Tibial nerve (tissue), 4 donors: Measurements from ENCODE around the gene DCBLD2.

Experiments used
- EP300 ChIP-seq, 2 donors: sonication (generic); formaldehyde crosslinking; IDR thresholded peaks; one replicate each; pipeline ENCODE4 v1.6.1; 2017; ENCODE audit warnings: antibody characterized with exemption in 2 of 2, mild to moderate bottlenecking in 1 of 2
- POLR2A ChIP-seq, 2 donors: fragments of 450-650 bp; IDR thresholded peaks; one replicate each; pipeline ENCODE4 v1.6.1; 2017; ENCODE audit warnings: antibody characterized with exemption in 2 of 2, mild to moderate bottlenecking in 2 of 2, moderate library complexity in 2 of 2
- TF ChIP-seq, protein P1 (sequence below), 5 experiments: fragments of 200-600 bp in 3 of 5; fragments of 450-650 bp in 2 of 5; sonication (generic) in 3 of 5; IDR thresholded peaks; one replicate each; pipeline ENCODE4 v1.5.1; 2016 to 2019; ENCODE audit warnings: antibody characterized with exemption in 5 of 5, mild to moderate bottlenecking in 3 of 5, moderate library complexity in 2 of 5

DNA sequence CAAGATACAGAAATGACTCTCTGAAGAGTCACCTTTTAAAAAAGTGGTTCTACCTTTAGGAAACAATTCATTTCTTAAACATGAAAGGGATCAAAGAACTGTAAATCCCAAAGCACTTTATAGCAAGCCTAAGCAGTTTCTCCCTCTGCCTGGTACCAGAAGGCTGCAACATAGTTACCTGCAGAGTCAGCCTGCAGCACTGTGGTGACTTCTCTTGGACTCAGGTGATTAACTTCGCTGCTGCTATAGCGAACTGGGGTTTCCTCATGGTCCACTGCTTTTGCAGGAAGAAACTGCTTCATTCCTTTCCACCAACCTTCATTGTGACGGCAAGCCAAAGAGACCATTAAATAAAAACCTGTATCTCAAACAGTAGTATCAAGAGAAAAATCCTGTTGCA lies 101.1 kb downstream of the DCBLD2 start:
- TF ChIP-seq, protein P1, sequence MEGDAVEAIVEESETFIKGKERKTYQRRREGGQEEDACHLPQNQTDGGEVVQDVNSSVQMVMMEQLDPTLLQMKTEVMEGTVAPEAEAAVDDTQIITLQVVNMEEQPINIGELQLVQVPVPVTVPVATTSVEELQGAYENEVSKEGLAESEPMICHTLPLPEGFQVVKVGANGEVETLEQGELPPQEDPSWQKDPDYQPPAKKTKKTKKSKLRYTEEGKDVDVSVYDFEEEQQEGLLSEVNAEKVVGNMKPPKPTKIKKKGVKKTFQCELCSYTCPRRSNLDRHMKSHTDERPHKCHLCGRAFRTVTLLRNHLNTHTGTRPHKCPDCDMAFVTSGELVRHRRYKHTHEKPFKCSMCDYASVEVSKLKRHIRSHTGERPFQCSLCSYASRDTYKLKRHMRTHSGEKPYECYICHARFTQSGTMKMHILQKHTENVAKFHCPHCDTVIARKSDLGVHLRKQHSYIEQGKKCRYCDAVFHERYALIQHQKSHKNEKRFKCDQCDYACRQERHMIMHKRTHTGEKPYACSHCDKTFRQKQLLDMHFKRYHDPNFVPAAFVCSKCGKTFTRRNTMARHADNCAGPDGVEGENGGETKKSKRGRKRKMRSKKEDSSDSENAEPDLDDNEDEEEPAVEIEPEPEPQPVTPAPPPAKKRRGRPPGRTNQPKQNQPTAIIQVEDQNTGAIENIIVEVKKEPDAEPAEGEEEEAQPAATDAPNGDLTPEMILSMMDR (IDR thresholded peaks at IDR 0.05), result no peak
- TF ChIP-seq POLR2A (IDR thresholded peaks at IDR 0.05) (no peak), EP300 (IDR thresholded peaks at IDR 0.05) (no peak)
